Measurements from ENCODE around the gene NTM. TPM values are rescaled to one million over a fixed set of nuclear protein-coding genes. Genes with fewer than 3 reads are reported as not detected.
A peak's percentile ranks its signal among the peaks of the same experiment; 100 is the strongest.

NTM gene
- total and polyA plus RNA-seq, 2 of the 8 experiments (the other 6 are each of a cell fraction or from before 2014, with no cell fraction given), result 13.4 to 20.0 TPM

DNA sequence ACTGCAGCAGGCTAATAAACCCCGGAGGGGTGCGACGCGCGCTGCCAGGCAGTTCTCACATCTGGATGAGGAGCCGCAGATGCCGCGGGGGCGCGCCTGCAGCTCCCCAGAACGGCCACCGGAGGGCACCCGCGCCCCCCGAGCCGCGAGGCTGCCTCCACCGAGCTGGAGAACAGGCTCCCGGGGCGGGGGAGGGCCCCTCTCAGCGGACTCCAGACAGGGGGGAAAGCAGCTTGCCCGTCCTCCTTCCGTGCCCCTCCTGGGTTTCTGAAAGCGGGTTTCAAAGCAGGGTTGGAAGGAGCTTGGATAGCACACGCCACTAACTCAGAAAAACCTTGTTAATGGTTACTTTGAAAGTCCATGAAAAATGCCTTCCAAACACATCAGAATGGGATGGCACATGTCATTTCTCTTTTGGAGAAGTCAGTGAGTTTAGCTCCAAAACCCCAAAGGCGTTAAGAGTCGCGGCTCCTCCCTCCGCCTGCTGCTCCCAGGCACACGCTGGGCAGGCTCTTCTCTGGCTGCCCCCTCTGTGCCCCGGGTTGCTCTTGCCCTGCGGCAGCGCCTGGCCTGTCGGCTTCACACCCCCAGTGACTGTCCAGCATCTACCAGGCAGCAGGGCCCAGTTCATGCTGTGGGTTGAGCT, 317.8 kb downstream of the NTM start:
- peak; percentile 74 for FAIRE-seq
- ChIA-PET POLR2A (ENCODE audit: partially characterized antibody) (interaction anchor here (0.7 kb wide), 1 partner anchor 11 kb away, joined by 3 read pairs; no protein-coding TSS in a partner anchor), CTCF (ENCODE audit: partially characterized antibody) (interaction anchor here (0.6 to 11.9 kb wide), 42 partner anchors 7 to 1255 kb away, joined by 3 to 115 read pairs (median 3); no protein-coding TSS in a partner anchor)
- TF ChIP-seq RBBP5 (IDR thresholded peaks at IDR 0.05; ENCODE audit: borderline replicate concordance, low read depth, low read length) (no peak), TBP (IDR thresholded peaks at IDR 0.05; ENCODE audit: low read depth, low read length) (no peak), ZNF274 (IDR thresholded peaks at IDR 0.05; ENCODE audit: borderline replicate concordance, extremely low read depth, low read length) (no peak), JUND (IDR thresholded peaks at IDR 0.05; ENCODE audit: low read length) (no peak), SUZ12 (IDR thresholded peaks at IDR 0.05; ENCODE audit: low read length) (no peak), SP1 (IDR thresholded peaks at IDR 0.05; ENCODE audit: low read depth, low read length) (no peak), HDAC6 (IDR thresholded peaks at IDR 0.05; ENCODE audit: low read depth, low read length) (no peak), NRF1 (IDR thresholded peaks at IDR 0.05; ENCODE audit: low read depth, low read length) (no peak)
- TF ChIP-seq, protein P1, sequence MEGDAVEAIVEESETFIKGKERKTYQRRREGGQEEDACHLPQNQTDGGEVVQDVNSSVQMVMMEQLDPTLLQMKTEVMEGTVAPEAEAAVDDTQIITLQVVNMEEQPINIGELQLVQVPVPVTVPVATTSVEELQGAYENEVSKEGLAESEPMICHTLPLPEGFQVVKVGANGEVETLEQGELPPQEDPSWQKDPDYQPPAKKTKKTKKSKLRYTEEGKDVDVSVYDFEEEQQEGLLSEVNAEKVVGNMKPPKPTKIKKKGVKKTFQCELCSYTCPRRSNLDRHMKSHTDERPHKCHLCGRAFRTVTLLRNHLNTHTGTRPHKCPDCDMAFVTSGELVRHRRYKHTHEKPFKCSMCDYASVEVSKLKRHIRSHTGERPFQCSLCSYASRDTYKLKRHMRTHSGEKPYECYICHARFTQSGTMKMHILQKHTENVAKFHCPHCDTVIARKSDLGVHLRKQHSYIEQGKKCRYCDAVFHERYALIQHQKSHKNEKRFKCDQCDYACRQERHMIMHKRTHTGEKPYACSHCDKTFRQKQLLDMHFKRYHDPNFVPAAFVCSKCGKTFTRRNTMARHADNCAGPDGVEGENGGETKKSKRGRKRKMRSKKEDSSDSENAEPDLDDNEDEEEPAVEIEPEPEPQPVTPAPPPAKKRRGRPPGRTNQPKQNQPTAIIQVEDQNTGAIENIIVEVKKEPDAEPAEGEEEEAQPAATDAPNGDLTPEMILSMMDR (IDR thresholded peaks at IDR 0.05; ENCODE audit: control extremely low read depth in 1 of 3, insufficient read depth in 1 of 3, low read depth in 1 of 3, low read length in 3 of 3), result peak; percentile 77 to 93 (median 81)
- TF ChIP-seq, protein P2, sequence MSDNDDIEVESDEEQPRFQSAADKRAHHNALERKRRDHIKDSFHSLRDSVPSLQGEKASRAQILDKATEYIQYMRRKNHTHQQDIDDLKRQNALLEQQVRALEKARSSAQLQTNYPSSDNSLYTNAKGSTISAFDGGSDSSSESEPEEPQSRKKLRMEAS (IDR thresholded peaks at IDR 0.05), result peak; percentile 31; the same call in 1 of the 2 replicates

More for the DNA sequence above, 317.8 kb downstream of the NTM start:
- H3K4me3 ChIP-seq (ENCODE audit: extremely low read depth in 1 of 4, insufficient read depth in 2 of 4, low read depth in 3 of 4, low read length in 4 of 4), result peak overlapping the region in 3 of 4 experiments; percentile 16 to 46 (median 24); a peak in 4 of 8 replicates
- no peak overlapping the region for H2AK5ac ChIP-seq (ENCODE audit: low read depth, low read length)
- H3K9ac ChIP-seq (replicated peaks in 1 of 4; ENCODE audit: extremely low read depth in 1 of 4, low read depth in 3 of 4, low read length in 3 of 4), result no peak overlapping the region
- DNase-seq (ENCODE audit: low read depth in 1 of 2, low spot score in 2 of 2), result peak; percentile 23 to 93
- H3K18ac ChIP-seq (ENCODE audit: extremely low read depth, low read length), result no peak overlapping the region
- H3K27ac ChIP-seq (ENCODE audit: low read depth, low read length), result no peak overlapping the region
- peaks cover 0 to 11% (median 5%) of the 10 kb centered on the region in 4 experiments; a peak in 4 of 7 replicates for H3K4me1 ChIP-seq (replicated peaks in 1 of 4; ENCODE audit: control insufficient read depth in 3 of 4, insufficient read depth in 4 of 4, low read length in 3 of 4)
- no peak overlapping the region for H2BK15ac ChIP-seq (ENCODE audit: low read length)
- H3K4me2 ChIP-seq (ENCODE audit: insufficient read depth in 1 of 2, low read depth in 2 of 2, low read length in 2 of 2), result peak overlapping the region; percentile 16 to 58; a peak in 3 of 4 replicates
- H2BK20ac ChIP-seq (ENCODE audit: low read length), result no peak overlapping the region
- no peak overlapping the region for H2BK12ac ChIP-seq (ENCODE audit: low read depth, low read length)
- H3K79me1 ChIP-seq (ENCODE audit: low read depth, low read length), result no peaks in the 10 kb centered on the region
- H3K23ac ChIP-seq (ENCODE audit: insufficient read length), result no peak overlapping the region
- no peaks in the 10 kb centered on the region for H3K36me3 ChIP-seq (ENCODE audit: control insufficient read depth in 2 of 4, insufficient read depth in 4 of 4, low read length in 3 of 4)
- peaks cover 0 to 4% of the 10 kb centered on the region in 2 experiments for H4K20me1 ChIP-seq (replicated peaks in 1 of 2; ENCODE audit: control insufficient read depth in 1 of 2, insufficient read depth in 2 of 2, low read length in 2 of 2)
- H3K14ac ChIP-seq (ENCODE audit: insufficient read length), result no peak overlapping the region
- H3K79me2 ChIP-seq (ENCODE audit: control insufficient read depth in 1 of 2, insufficient read depth in 2 of 2, low read length in 2 of 2), result no peaks in the 10 kb centered on the region
- H2BK120ac ChIP-seq (replicated peaks; ENCODE audit: low read depth, low read length), result no peak overlapping the region
- H4K5ac ChIP-seq (ENCODE audit: insufficient read length, low read depth, low read length), result no peak overlapping the region
- H4K8ac ChIP-seq (ENCODE audit: extremely low read depth, insufficient read depth, low read length), result no peak overlapping the region; the same call in 1 of the 2 replicates
- no peak overlapping the region for H2BK5ac ChIP-seq (ENCODE audit: low read depth, low read length)
- no peak overlapping the region for H3K56ac ChIP-seq (replicated peaks; ENCODE audit: insufficient read length, low read depth, low read length)
- peaks cover 2% of the 10 kb centered on the region; the same call in 1 of the 2 replicates for H3K23me2 ChIP-seq (ENCODE audit: low read depth, low read length)
- H3K27me3 ChIP-seq (replicated peaks in 1 of 4; ENCODE audit: control insufficient read depth in 3 of 4, extremely low read depth in 1 of 4, insufficient read depth in 3 of 4, low read length in 3 of 4), result peaks cover 0 to 10% (median 10%) of the 10 kb centered on the region in 4 experiments; a peak in 3 of 7 replicates
- no peak overlapping the region for H2AFZ ChIP-seq (ENCODE audit: low read length)
- H3K4ac ChIP-seq (replicated peaks; ENCODE audit: insufficient read length, low read depth, low read length), result no peak overlapping the region
- peak overlapping the region; percentile 83 for H4K91ac ChIP-seq (replicated peaks; ENCODE audit: insufficient read length, low read length)
- WGBS, 2 experiments (ENCODE audit: extremely low coverage in 1 of 2, insufficient coverage in 1 of 2, insufficient read length in 1 of 2, insufficient replicate concordance in 2 of 2, low coverage in 1 of 2, low lambda C conversion rate in 2 of 2, missing lambda C conversion rate in 1 of 2), result 29% methylated on average over 34 of the region's 34 CpGs; no CpG with 5 or more reads in 1 of the 2 experiments
- no peaks in the 10 kb centered on the region for H3K9me3 ChIP-seq (ENCODE audit: insufficient read depth in 2 of 2, low read depth in 1 of 2, low read length in 1 of 2)
